GM23248 (cell line): ENCODE measurements around the gene SLC7A9.

Experiments used
- EZH2 ChIP-seq: fragments of 200-600 bp; sonication (generic); IDR thresholded peaks from 2 replicates; pipeline ENCODE4 v1.6.1; 2018; ENCODE audit warnings: antibody characterized with exemption, mild to moderate bottlenecking; ENCODE audit not compliant: insufficient read depth, poor library complexity, severe bottlenecking
- EZH2phosphoT487 ChIP-seq: fragments of 200-600 bp; sonication (generic); IDR thresholded peaks from 2 replicates; pipeline ENCODE4 v1.6.1; 2018; ENCODE audit warnings: antibody characterized with exemption, moderate library complexity, mild to moderate bottlenecking, low read depth; ENCODE audit not compliant: insufficient read depth

GRCh38 chr19:32866061-32866460, 3.5 kb downstream of the SLC7A9 start:
- no peak for TF ChIP-seq EZH2phosphoT487
- no peak for TF ChIP-seq EZH2
